Ectodermal cell (in vitro differentiated cells): ENCODE data around the gene GATB.
"Not testable (repeated sequence)": the region's sequence is repeated elsewhere in the genome, so short reads cannot be mapped to it uniquely, and the experiment has no call there.

ENCODE experiments used
- H3K27ac ChIP-seq: 2 replicates; pipeline ENCODE4 v1.7.0; 2013; ENCODE audit warnings: mild to moderate bottlenecking, low read depth, low read length; ENCODE audit not compliant: insufficient read depth, poor library complexity, severe bottlenecking
- H3K27me3 ChIP-seq: 2 replicates; pipeline ENCODE4 v1.7.0; 2013; ENCODE audit warnings: mild to moderate bottlenecking, low read length; ENCODE audit not compliant: insufficient read depth, control insufficient read depth, poor library complexity, severe bottlenecking
- H3K36me3 ChIP-seq: one replicate; pipeline ENCODE4 v1.7.0; 2013; ENCODE audit warnings: low read length; ENCODE audit not compliant: control insufficient read depth, insufficient read depth
- H3K4me1 ChIP-seq: one replicate; pipeline ENCODE4 v1.7.0; 2013; ENCODE audit warnings: low read length; ENCODE audit not compliant: control insufficient read depth, insufficient read depth
- H3K4me3 ChIP-seq: 2 replicates; pipeline ENCODE4 v1.7.0; 2013; ENCODE audit warnings: low read depth, low read length, control low read depth; ENCODE audit not compliant: insufficient read depth
- H3K9me3 ChIP-seq: 2 replicates; pipeline ENCODE4 v1.7.0; 2013; ENCODE audit warnings: mild to moderate bottlenecking, low read length, moderate library complexity; ENCODE audit not compliant: control insufficient read depth
- WGBS, 2 experiments: methylation state at CpG; one replicate each; pipeline ENCODE4 v1.1.7; 2013; ENCODE audit warnings: missing lambda C conversion rate in 2 of 2; 5-methylcytosine and 5-hydroxymethylcytosine counted together

GATB gene

GRCh38 chr4:151736361-151736760, 24.4 kb downstream of the GATB start:
- Histone ChIP-seq H3K27me3 (no peaks in the 10 kb centered on the region), H3K4me3 (no peak overlapping the region), H3K4me1 (no peaks in the 10 kb centered on the region), H3K9me3 (no peaks in the 10 kb centered on the region), H3K36me3 (no peaks in the 10 kb centered on the region), H3K27ac (no peak overlapping the region)
- WGBS, 2 experiments = 88 to 94% methylated on average over 1 of the region's 1 CpG

- not testable (repeated sequence) for H3K36me3 ChIP-seq, H3K9me3 ChIP-seq, H3K27ac ChIP-seq, H3K4me1 ChIP-seq, H3K4me3 ChIP-seq, H3K27me3 ChIP-seq
- WGBS, 2 experiments = 95 to 96% methylated on average over 22 to 25 of the region's 34 CpGs
These were observed 29.1 kb downstream of the GATB start for GRCh38 chr4:151731670-151732069.

- Histone ChIP-seq H3K4me1 (no peaks in the 10 kb centered on the region), H3K27ac (no peak overlapping the region), H3K27me3 (no peaks in the 10 kb centered on the region)
These were observed 30.9 kb downstream of the GATB start for GRCh38 chr4:151729731-151730559.

GRCh38 chr4:151728679-151729078, 32.1 kb downstream of the GATB start:
- WGBS, 2 experiments = 93 to 94% methylated on average over 2 of the region's 2 CpGs
- no peaks in the 10 kb centered on the region for H3K36me3 ChIP-seq
- H3K27ac ChIP-seq = no peak overlapping the region
- no peak overlapping the region for H3K4me3 ChIP-seq
- H3K9me3 ChIP-seq = no peaks in the 10 kb centered on the region
- no peaks in the 10 kb centered on the region for H3K4me1 ChIP-seq
- H3K27me3 ChIP-seq = no peaks in the 10 kb centered on the region

More at GRCh38 chr4:151729731-151730559, 30.9 kb downstream of the GATB start:
- WGBS, 2 experiments = 87 to 89% methylated on average over 12 of the region's 12 CpGs
- H3K4me3 ChIP-seq = no peak overlapping the region
- H3K36me3 ChIP-seq = no peaks in the 10 kb centered on the region
- H3K9me3 ChIP-seq = no peaks in the 10 kb centered on the region

GRCh38 chr4:151728006-151728405, 32.8 kb downstream of the GATB start:
- H3K4me3 ChIP-seq = no peak overlapping the region
- no peaks in the 10 kb centered on the region for H3K4me1 ChIP-seq
- H3K9me3 ChIP-seq = no peaks in the 10 kb centered on the region
- no peaks in the 10 kb centered on the region for H3K27me3 ChIP-seq
- WGBS, 2 experiments = 81 to 86% methylated on average over 1 of the region's 1 CpG
- H3K27ac ChIP-seq = no peak overlapping the region
- no peaks in the 10 kb centered on the region for H3K36me3 ChIP-seq

GRCh38 chr4:151727365-151727764, 33.4 kb downstream of the GATB start:
- Histone ChIP-seq H3K36me3 (no peaks in the 10 kb centered on the region), H3K4me1 (no peaks in the 10 kb centered on the region), H3K27ac (no peak overlapping the region), H3K27me3 (no peaks in the 10 kb centered on the region), H3K4me3 (no peak overlapping the region), H3K9me3 (no peaks in the 10 kb centered on the region)
- 94 to 97% methylated on average over 1 of the region's 1 CpG for WGBS, 2 experiments

GRCh38 chr4:151725087-151725486, 35.7 kb downstream of the GATB start:
- no peak overlapping the region for H3K27ac ChIP-seq
- no peaks in the 10 kb centered on the region for H3K36me3 ChIP-seq
- WGBS, 2 experiments = 72 to 80% methylated on average over 2 of the region's 2 CpGs
- no peak overlapping the region for H3K4me3 ChIP-seq
- H3K27me3 ChIP-seq = no peaks in the 10 kb centered on the region
- H3K4me1 ChIP-seq = no peaks in the 10 kb centered on the region
- no peaks in the 10 kb centered on the region for H3K9me3 ChIP-seq

- H3K9me3 ChIP-seq = no peaks in the 10 kb centered on the region
- H3K27ac ChIP-seq = no peak overlapping the region
- H3K4me3 ChIP-seq = no peak overlapping the region
- 97 to 99% methylated on average over 2 of the region's 2 CpGs for WGBS, 2 experiments
- no peaks in the 10 kb centered on the region for H3K27me3 ChIP-seq
- H3K36me3 ChIP-seq = no peaks in the 10 kb centered on the region
- peaks cover 23% of the 10 kb centered on the region for H3K4me1 ChIP-seq
These were observed 38.9 kb downstream of the GATB start for GRCh38 chr4:151721916-151722315.

- WGBS, 2 experiments = 93 to 94% methylated on average over 7 of the region's 7 CpGs
- Histone ChIP-seq H3K36me3 (no peaks in the 10 kb centered on the region), H3K9me3 (no peaks in the 10 kb centered on the region), H3K27ac (no peak overlapping the region), H3K4me1 (peaks cover 23% of the 10 kb centered on the region), H3K27me3 (no peaks in the 10 kb centered on the region), H3K4me3 (no peak overlapping the region)
These were observed 39.3 kb downstream of the GATB start for GRCh38 chr4:151721466-151721865.

GRCh38 chr4:151719956-151720334, 40.9 kb downstream of the GATB start:
- no peaks in the 10 kb centered on the region for H3K36me3 ChIP-seq
- H3K9me3 ChIP-seq = no peaks in the 10 kb centered on the region
- H3K27ac ChIP-seq = no peak overlapping the region
- peaks cover 23% of the 10 kb centered on the region for H3K4me1 ChIP-seq
- WGBS, 2 experiments = 89 to 95% methylated on average over 8 of the region's 8 CpGs
- H3K4me3 ChIP-seq = no peak overlapping the region
- no peaks in the 10 kb centered on the region for H3K27me3 ChIP-seq
